Left cardiac atrium (tissue), 4 donors: ENCODE data around the gene DNAJC17. TPM values are rescaled to one million over a fixed set of nuclear protein-coding genes. Genes with fewer than 3 reads are reported as not detected.

Experiments used
- ATAC-seq, 2 donors: fragments of 200-7000 bp; cut with Tn5 transposase; one replicate each; pipeline ENCODE4 v1.9.1; 2020; ENCODE audit warnings: mild to moderate bottlenecking in 2 of 2, moderate library complexity in 2 of 2
- DNase-seq: peaks from one replicate; pipeline ENCODE4 v3.0.0-alpha.2; 2020
- intact Hi-C, 2 donors: fragments of 100-400 bp; cut with DNase I; formaldehyde crosslinking; loops; one replicate each; pipeline versions ENCODE4 v1.14.1 to v1.15.1; 2022 to 2023
- total RNA-seq, 2 donors: library from RNA; stranded (reverse); fragmentation: NEBNext Ultra II Directional; extraction: Animal tissue kit (Norgen Biotek cat#: 25700); gene quantifications; one replicate each; pipeline ENCODE4 v1.2.1, GENCODE V29; 2021
- donor health status: DM: no; HTN: yes; CAD: no.
- donor health status: DM: no; HTN: yes; CAD: no; lungs with severe emphysema.
- donor health status: DM: yes; HTN: yes; CAD: no.
- donor health status: Dilated cardiomyopathy.

Gene DNAJC17
- total RNA-seq, 2 donors from 2014 or later: 18.8 to 19.2 TPM

- DNase-seq (no peak), ATAC-seq (no peak)
- intact Hi-C loops: no loop called here
Observed at GRCh38 chr15:40750885-40751284, 56.4 kb downstream of the DNAJC17 start.

- DNase-seq (no peak), ATAC-seq (no peak)
- intact Hi-C loops: no loop called here
Observed at GRCh38 chr15:40749151-40749630, 58.1 kb downstream of the DNAJC17 start.

- intact Hi-C loops: no loop called here
- peak in 1 of 2 donors; percentile 81 for ATAC-seq
Observed at GRCh38 chr15:40747685-40748631, 59.3 kb downstream of the DNAJC17 start.

DNA sequence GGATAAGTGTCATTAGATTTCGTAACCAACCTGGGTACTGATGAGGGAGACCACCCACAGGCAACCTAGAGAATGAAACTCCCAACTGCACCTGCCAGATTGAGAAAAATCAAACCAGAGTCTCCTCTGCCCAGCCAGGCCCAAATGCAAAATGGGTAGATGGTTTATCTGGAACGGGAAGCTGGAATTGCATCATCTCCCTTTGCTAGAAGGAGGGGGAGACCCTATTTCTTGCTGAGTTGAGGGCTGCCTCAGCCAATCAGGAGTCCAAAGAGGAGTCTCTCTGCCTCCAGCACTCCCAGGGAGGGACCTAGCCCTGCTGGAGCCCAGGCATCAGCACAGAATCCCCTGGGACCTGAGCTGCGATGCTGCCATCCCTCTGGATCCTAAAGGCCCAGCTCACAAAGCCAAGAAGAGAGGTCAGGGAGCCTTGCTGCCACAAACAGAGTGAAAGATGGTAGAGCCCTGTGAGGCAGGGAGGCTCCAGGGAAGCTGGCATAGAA, 60.3 kb downstream of the DNAJC17 start:
- peak in 1 of 2 donors; percentile 10 for ATAC-seq
- intact Hi-C loops: no loop called here

More at GRCh38 chr15:40747685-40748631, 59.3 kb downstream of the DNAJC17 start:
- DNase-seq: no peak

GRCh38 chr15:40744815-40745152, 62.5 kb downstream of the DNAJC17 start:
- intact Hi-C loops: no loop called here
- DNase-seq (no peak), ATAC-seq (no peak)

More for the DNA sequence above, 60.3 kb downstream of the DNAJC17 start:
- DNase-seq: peak; percentile 30

GRCh38 chr15:40743921-40744814, 63.1 kb downstream of the DNAJC17 start:
- DNase-seq (peak; percentile 45), ATAC-seq (peak; percentile 41 to 86)
- intact Hi-C loops: no loop called here

DNA sequence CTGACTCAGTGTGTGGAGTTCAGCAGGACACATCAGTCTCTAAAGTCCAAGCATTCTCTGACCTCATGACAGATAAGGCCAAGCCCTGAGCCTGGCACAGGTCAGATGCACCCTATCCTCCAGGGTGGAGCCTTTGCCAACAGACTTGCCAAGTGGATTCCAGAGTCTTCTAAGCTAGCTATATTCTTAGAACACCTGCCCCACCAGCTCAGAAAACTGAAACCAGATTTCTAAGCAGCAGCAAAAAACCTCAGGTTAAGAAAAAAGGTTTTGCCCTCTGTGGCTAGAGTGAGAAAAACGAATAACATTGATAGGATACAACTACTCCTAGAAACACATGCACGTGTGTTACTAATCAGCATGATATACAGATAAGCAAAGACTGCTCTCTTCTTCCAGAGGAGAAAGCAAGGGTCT, 63.8 kb downstream of the DNAJC17 start:
- intact Hi-C loops: no loop called here
- no peak for DNase-seq
- ATAC-seq: peak in 1 of 2 donors; percentile 10

GRCh38 chr15:40739854-40740253, 67.4 kb downstream of the DNAJC17 start:
- ATAC-seq: no peak
- no peak for DNase-seq
- intact Hi-C loops: no loop called here

- intact Hi-C loops: no loop called here
Observed at GRCh38 chr15:40739047-40739446, 68.2 kb downstream of the DNAJC17 start.

GRCh38 chr15:40737048-40737447, 70.2 kb downstream of the DNAJC17 start:
- no peak for ATAC-seq
- no peak for DNase-seq
- intact Hi-C loops: no loop called here

More at GRCh38 chr15:40739047-40739446, 68.2 kb downstream of the DNAJC17 start:
- ATAC-seq: no peak
- DNase-seq: no peak

DNA sequence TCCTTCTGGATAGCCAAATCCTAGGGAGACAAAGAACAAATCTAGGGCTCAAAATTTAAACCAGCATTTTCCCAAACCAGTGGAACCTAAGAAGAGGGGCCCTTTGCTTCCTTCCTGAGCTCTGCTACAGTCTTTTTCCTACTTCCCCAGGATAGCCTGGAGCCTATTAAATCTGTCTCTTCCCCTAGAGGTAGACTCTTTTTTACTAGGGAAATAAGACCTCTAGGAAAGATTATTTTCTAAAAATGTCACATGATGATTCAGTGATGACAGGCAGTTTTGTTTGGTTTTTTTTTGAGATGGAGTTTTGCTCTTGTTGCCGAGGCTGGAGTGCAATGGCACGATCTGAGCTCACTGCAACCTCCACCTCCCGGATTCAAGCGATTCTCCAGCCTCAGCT, 70.7 kb downstream of the DNAJC17 start:
- intact Hi-C loops: no loop called here
- DNase-seq: no peak
- no peak for ATAC-seq

DNA sequence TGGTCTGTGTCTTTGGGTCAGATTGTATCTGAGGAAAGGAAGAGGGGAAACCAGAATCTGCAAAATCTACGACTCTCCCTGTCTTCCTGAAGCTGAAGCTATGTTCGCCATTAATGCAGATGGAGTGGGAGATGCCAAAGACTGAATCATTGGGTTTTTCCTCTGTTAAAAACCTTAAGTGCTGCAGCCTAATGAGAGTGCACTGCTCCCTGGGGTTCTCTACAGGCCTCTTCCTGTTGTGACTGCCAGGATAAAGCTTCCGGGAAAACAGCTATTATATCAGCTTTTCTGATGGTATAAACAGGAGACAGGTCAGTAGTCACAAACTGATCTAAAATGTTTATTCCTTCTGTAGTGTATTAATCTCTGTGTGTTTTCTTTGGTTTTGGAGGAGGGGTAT, 76.2 kb downstream of the DNAJC17 start:
- DNase-seq (no peak), ATAC-seq (no peak)
- intact Hi-C loops: no loop called here

- ATAC-seq (no peak), DNase-seq (no peak)
- intact Hi-C loops: no loop called here
Observed at GRCh38 chr15:40723919-40724318, 83.4 kb downstream of the DNAJC17 start.

DNA sequence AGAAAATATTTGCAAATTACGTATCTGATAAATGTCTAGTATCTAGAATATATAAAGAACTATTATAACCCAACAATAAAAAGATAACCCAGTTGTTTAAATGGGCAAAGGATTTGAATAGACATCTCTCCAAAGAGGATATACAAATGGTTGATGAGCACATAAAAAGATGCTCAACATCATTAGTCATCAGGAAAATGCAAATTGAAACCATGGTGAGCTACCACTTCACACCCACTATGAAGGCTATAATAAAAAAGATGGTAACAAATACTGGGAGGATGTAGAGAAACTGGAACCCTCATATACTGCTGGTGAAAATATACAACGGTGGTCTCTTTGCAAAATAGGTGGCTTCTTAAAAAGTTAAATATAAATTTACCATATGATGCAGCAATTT, 84.3 kb downstream of the DNAJC17 start:
- ATAC-seq (no peak), DNase-seq (no peak)

DNA sequence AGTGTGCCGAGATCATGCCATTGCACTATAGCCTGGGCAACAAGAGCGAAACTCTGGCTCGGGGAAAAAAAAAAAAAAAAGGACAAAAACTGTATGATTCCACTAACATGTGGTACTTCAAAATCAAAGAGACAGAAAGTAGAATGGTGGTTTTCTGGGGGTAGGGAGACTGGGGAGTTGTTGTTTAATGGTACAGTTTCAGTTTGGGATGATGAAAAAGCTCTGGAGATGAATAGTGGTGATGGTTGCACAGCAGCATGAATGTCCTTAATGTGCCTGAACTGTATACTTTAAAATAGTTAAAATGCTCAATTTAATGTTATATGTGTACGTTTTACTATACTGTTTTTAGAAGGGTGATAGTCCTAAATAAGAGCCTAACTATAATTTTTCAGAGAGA, 84.9 kb downstream of the DNAJC17 start:
- intact Hi-C loops: no loop called here
- ATAC-seq: no peak

More for the DNA sequence above, 84.3 kb downstream of the DNAJC17 start:
- intact Hi-C loops: no loop called here

GRCh38 chr15:40721701-40722100, 85.6 kb downstream of the DNAJC17 start:
- DNase-seq (no peak), ATAC-seq (no peak)
- intact Hi-C loops: no loop called here

More for the DNA sequence above, 84.9 kb downstream of the DNAJC17 start:
- DNase-seq: no peak

- intact Hi-C loops: no loop called here
- ATAC-seq (no peak), DNase-seq (no peak)
Observed at GRCh38 chr15:40716165-40716564, 91.1 kb downstream of the DNAJC17 start.
